ENCODE data around the gene ERGIC1. TPM values are rescaled to one million over a fixed set of nuclear protein-coding genes. Genes with fewer than 3 reads are reported as not detected.

Gene ERGIC1
- total RNA-seq, 2 donors from 2014 or later: 46.5 to 93.1 TPM

- intact Hi-C loops (cut with DNase I): no loop called here
- no peaks in the 10 kb centered on the region for H3K27me3 ChIP-seq
- DNase-seq (no peak), ATAC-seq (no peak)
- no peaks in the 10 kb centered on the region for H3K4me1 ChIP-seq
- 92 to 100% methylated on average over 2 to 3 of the region's 3 CpGs for WGBS, 2 donors
- no peaks in the 10 kb centered on the region for H3K36me3 ChIP-seq (replicated peaks in 1 of 2; ENCODE audit: insufficient read depth in 1 of 2, low read depth in 2 of 2)
- no peak overlapping the region for H3K4me3 ChIP-seq
- TF ChIP-seq POLR2A (IDR thresholded peaks at IDR 0.05) (no peak), CTCF (IDR thresholded peaks at IDR 0.05) (no peak)
- H3K27ac ChIP-seq: no peak overlapping the region
- H3K9me3 ChIP-seq: no peaks in the 10 kb centered on the region
These were observed 16.0 kb upstream of the ERGIC1 start for GRCh38 chr5:172818081-172818480.

GRCh38 chr5:172819569-172819968 lies 14.5 kb upstream of the ERGIC1 start:
- ATAC-seq (no peak), DNase-seq (no peak)
- Histone ChIP-seq H3K9me3 (no peaks in the 10 kb centered on the region), H3K4me3 (no peak overlapping the region), H3K27ac (no peak overlapping the region), H3K27me3 (no peaks in the 10 kb centered on the region), H3K36me3 (replicated peaks in 1 of 2; ENCODE audit: insufficient read depth in 1 of 2, low read depth in 2 of 2) (no peaks in the 10 kb centered on the region), H3K4me1 (no peaks in the 10 kb centered on the region)
- WGBS, 2 donors: 71 to 75% methylated on average over 3 of the region's 3 CpGs
- no peak for TF ChIP-seq POLR2A (IDR thresholded peaks at IDR 0.05)
- no peak for TF ChIP-seq CTCF (IDR thresholded peaks at IDR 0.05)
- intact Hi-C loops (cut with DNase I): no loop called here

GRCh38 chr5:172820046-172820767 lies 13.8 kb upstream of the ERGIC1 start:
- intact Hi-C loops (cut with DNase I): no loop called here
- Histone ChIP-seq H3K36me3 (replicated peaks in 1 of 2; ENCODE audit: insufficient read depth in 1 of 2, low read depth in 2 of 2) (no peaks in the 10 kb centered on the region), H3K9me3 (no peaks in the 10 kb centered on the region), H3K4me3 (no peak overlapping the region), H3K27me3 (no peaks in the 10 kb centered on the region), H3K4me1 (no peaks in the 10 kb centered on the region), H3K27ac (peak overlapping the region in 1 of 4 donors; percentile 38)
- 48 to 60% methylated on average over 15 to 16 of the region's 16 CpGs for whole genome bisulfite sequencing, 2 donors
- ATAC-seq (peak; percentile 76), DNase-seq (peak; percentile 38 to 57 (median 44))
- TF ChIP-seq POLR2A (IDR thresholded peaks at IDR 0.05): no peak
- TF ChIP-seq CTCF (IDR thresholded peaks at IDR 0.05): no peak

GRCh38 chr5:172821340-172821985 lies 12.6 kb upstream of the ERGIC1 start:
- WGBS, 2 donors: 71 to 73% methylated on average over 6 of the region's 6 CpGs
- Histone ChIP-seq H3K27ac (no peak overlapping the region), H3K36me3 (replicated peaks in 1 of 2; ENCODE audit: insufficient read depth in 1 of 2, low read depth in 2 of 2) (no peaks in the 10 kb centered on the region), H3K4me1 (no peaks in the 10 kb centered on the region), H3K9me3 (peaks cover 0 to 5% (median 0%) of the 10 kb centered on the region in 3 donors), H3K4me3 (no peak overlapping the region), H3K27me3 (no peaks in the 10 kb centered on the region)
- DNase-seq (no peak), ATAC-seq (no peak)
- TF ChIP-seq POLR2A (IDR thresholded peaks at IDR 0.05) (no peak), CTCF (IDR thresholded peaks at IDR 0.05) (no peak)
- intact Hi-C loops (cut with DNase I): no loop called here

Measured in body of pancreas (tissue), 4 donors.